IMR-90 (cell line): ENCODE results near the gene NCOA7. TPM values are rescaled to one million over a fixed set of nuclear protein-coding genes. Genes with fewer than 3 reads are reported as not detected.

ENCODE experiments used
- ATAC-seq: fragments of 200-7000 bp; cut with Tn5 transposase; 2 replicates; pipeline ENCODE4 v1.9.1; 2020; ENCODE audit warnings: low read depth, mild to moderate bottlenecking, moderate library complexity
- BruUV-seq: library from RNA; stranded (reverse); fragments of 400-500 nt; replicated peaks from 2 replicates; lab custom pipeline; 2021; lab: Mats Ljungman, UMichigan
- CTCF ChIA-PET: fragments of 300-600 bp; formaldehyde crosslinking; extraction: SDS; loops from one replicate; lab custom pipeline; 2021; ENCODE audit warnings: antibody characterized with exemption; lab: Yijun Ruan, JAX
- POLR2A ChIA-PET: fragments of 300-600 bp; sonication (Branson Sonifier 250); formaldehyde crosslinking; loops from one replicate; lab custom pipeline; 2022; ENCODE audit warnings: antibody characterized with exemption; ENCODE audit not compliant: unreplicated experiment; lab: Charles Lee
- DNase-seq: peaks from one replicate; pipeline ENCODE4 v3.0.0; 2013
- H2AFZ ChIP-seq: replicated peaks from 2 replicates; pipeline ENCODE3; 2013; ENCODE audit warnings: low read length, mild to moderate bottlenecking; ENCODE audit not compliant: poor library complexity
- H2AK5ac ChIP-seq: 2 replicates; pipeline ENCODE4 v1.6.1; 2013; ENCODE audit warnings: low read depth, low read length, inconsistent platforms
- H2AK9ac ChIP-seq: replicated peaks from 2 replicates; pipeline ENCODE3; 2013; ENCODE audit warnings: mild to moderate bottlenecking, low read depth, low read length, moderate library complexity; ENCODE audit not compliant: poor library complexity
- H2BK120ac ChIP-seq: 2 replicates; pipeline ENCODE4 v1.6.1; 2013; ENCODE audit warnings: low read depth, low read length, inconsistent platforms
- H2BK15ac ChIP-seq: 3 replicates; pipeline ENCODE4 v1.6.1; 2013; ENCODE audit warnings: low read depth, low read length, inconsistent platforms
- H2BK20ac ChIP-seq: 2 replicates; pipeline ENCODE4 v1.6.1; 2013; ENCODE audit warnings: low read depth, mild to moderate bottlenecking, inconsistent platforms, low read length, moderate library complexity
- H2BK5ac ChIP-seq: 2 replicates; pipeline ENCODE4 v1.6.1; 2013; ENCODE audit warnings: mild to moderate bottlenecking, low read depth, low read length, inconsistent platforms; ENCODE audit not compliant: poor library complexity, severe bottlenecking
- H3K14ac ChIP-seq: replicated peaks from 2 replicates; pipeline ENCODE4 v1.6.1; 2013; ENCODE audit warnings: low read depth, low read length, inconsistent platforms
- H3K18ac ChIP-seq: 2 replicates; pipeline ENCODE4 v1.6.1; 2013; ENCODE audit warnings: low read depth, low read length, control low read depth
- H3K23ac ChIP-seq: 2 replicates; pipeline ENCODE4 v1.6.1; 2013; ENCODE audit warnings: low read depth, low read length, inconsistent platforms
- H3K27ac ChIP-seq: 2 replicates; pipeline ENCODE4 v1.5.1; 2013; ENCODE audit warnings: mild to moderate bottlenecking, control low read depth, low read length; ENCODE audit not compliant: insufficient read depth
- H3K27me3 ChIP-seq: 2 replicates; pipeline ENCODE4 v1.6.1; 2013; ENCODE audit warnings: low read length; ENCODE audit not compliant: control insufficient read depth, insufficient read depth
- H3K36me3 ChIP-seq: 2 replicates; pipeline ENCODE4 v1.6.1; 2013; ENCODE audit warnings: low read length, mixed read lengths; ENCODE audit not compliant: control insufficient read depth, insufficient read depth
- H3K4ac ChIP-seq: 2 replicates; pipeline ENCODE4 v1.6.1; 2013; ENCODE audit warnings: low read depth, low read length, inconsistent platforms
- H3K4me1 ChIP-seq: 2 replicates; pipeline ENCODE4 v1.6.1; 2013; ENCODE audit warnings: low read length, mixed read lengths; ENCODE audit not compliant: control insufficient read depth, insufficient read depth
- H3K4me2 ChIP-seq: 2 replicates; pipeline ENCODE4 v1.6.1; 2013; ENCODE audit warnings: low read depth, mild to moderate bottlenecking, control low read depth, low read length, moderate library complexity
- H3K4me3 ChIP-seq: 2 replicates; pipeline ENCODE4 v1.5.1; 2013; ENCODE audit warnings: low read depth, mild to moderate bottlenecking, control low read depth, low read length, moderate library complexity; ENCODE audit not compliant: insufficient read depth
- H3K56ac ChIP-seq: 2 replicates; pipeline ENCODE4 v1.6.1; 2013; ENCODE audit warnings: low read length, inconsistent platforms; ENCODE audit not compliant: insufficient read depth; ENCODE audit errors: extremely low read depth
- H3K79me1 ChIP-seq, 2 experiments: 2 replicates each; pipeline ENCODE4 v1.6.1; 2013; ENCODE audit warnings: low read length in 2 of 2, inconsistent platforms in 1 of 2, low read depth in 1 of 2
- H3K9ac ChIP-seq: 2 replicates; pipeline ENCODE4 v1.6.1; 2013; ENCODE audit warnings: low read depth, low read length, control low read depth
- H3K9me1 ChIP-seq: 2 replicates; pipeline ENCODE4 v1.6.1; 2013; ENCODE audit warnings: low read length, inconsistent platforms; ENCODE audit not compliant: insufficient read depth
- H3K9me3 ChIP-seq: 2 replicates; pipeline ENCODE4 v1.6.1; 2013; ENCODE audit warnings: low read length; ENCODE audit not compliant: control insufficient read depth, insufficient read depth
- H4K20me1 ChIP-seq: 2 replicates; pipeline ENCODE4 v1.6.1; 2013; ENCODE audit warnings: low read length, inconsistent platforms; ENCODE audit not compliant: insufficient read depth
- H4K5ac ChIP-seq: 2 replicates; pipeline ENCODE4 v1.6.1; 2013; ENCODE audit warnings: mild to moderate bottlenecking, low read depth, low read length, control low read depth
- H4K8ac ChIP-seq, 2 experiments: 2 replicates each; pipeline ENCODE4 v1.6.1; 2013; ENCODE audit warnings: low read depth in 2 of 2, low read length in 2 of 2, control low read depth in 1 of 2, inconsistent platforms in 1 of 2
- H4K91ac ChIP-seq: 2 replicates; pipeline ENCODE4 v1.6.1; 2013; ENCODE audit warnings: low read depth, low read length, inconsistent platforms; ENCODE audit not compliant: insufficient read depth
- CHD1 ChIP-seq: IDR thresholded peaks from 2 replicates; pipeline ENCODE4 v1.6.1; 2012; ENCODE audit warnings: low read depth, low read length, improper control_type of control experiment
- ELK1 ChIP-seq: fragments of 150-350 bp; IDR thresholded peaks from 2 replicates; pipeline ENCODE4 v1.6.1; 2016; ENCODE audit warnings: low read depth, mild to moderate bottlenecking, low read length, moderate library complexity, borderline replicate concordance
- FOS ChIP-seq: fragments of 150-350 bp; IDR thresholded peaks from 2 replicates; pipeline ENCODE4 v1.6.1; 2016; ENCODE audit warnings: low read depth, low read length
- MAFK ChIP-seq: IDR thresholded peaks from 2 replicates; pipeline ENCODE4 v1.6.1; 2012; ENCODE audit warnings: low read depth, low read length, improper control_type of control experiment
- MAZ ChIP-seq: IDR thresholded peaks from 2 replicates; pipeline ENCODE4 v1.6.1; 2012; ENCODE audit warnings: low read depth, mild to moderate bottlenecking, low read length, improper control_type of control experiment, moderate library complexity, borderline replicate concordance
- MXI1 ChIP-seq: IDR thresholded peaks from 2 replicates; pipeline ENCODE4 v1.6.1; 2012; ENCODE audit warnings: low read depth, mild to moderate bottlenecking, low read length, moderate library complexity, borderline replicate concordance
- RAD21 ChIP-seq: IDR thresholded peaks from 2 replicates; pipeline ENCODE4 v1.6.1; 2012; ENCODE audit warnings: low read length, improper control_type of control experiment
- RCOR1 ChIP-seq: IDR thresholded peaks from 2 replicates; pipeline ENCODE4 v1.6.1; 2012; ENCODE audit warnings: mild to moderate bottlenecking, low read length, improper control_type of control experiment; ENCODE audit not compliant: insufficient replicate concordance
- RFX5 ChIP-seq: IDR thresholded peaks from 2 replicates; pipeline ENCODE4 v1.8.0; 2012; ENCODE audit warnings: low read depth, mild to moderate bottlenecking, low read length, moderate library complexity
- WGBS, 2 experiments: methylation state at CpG; one replicate each; pipeline versions ENCODE4 v1.1.5 to v1.1.7; 2013; ENCODE audit warnings: missing lambda C conversion rate in 2 of 2; ENCODE audit not compliant: insufficient read length in 1 of 2; ENCODE audit errors: extremely low coverage in 2 of 2; 5-methylcytosine and 5-hydroxymethylcytosine counted together
- dilution Hi-C: fragments of 300-500 bp; cut with HindIII; formaldehyde crosslinking; loops from one replicate; pipeline ENCODE4 v1.14.3; 2018; ENCODE audit warnings: low sequenced_read_pairs; ENCODE audit not compliant: unreplicated experiment
- in situ Hi-C: fragments of 300-500 bp; cut with MboI; formaldehyde crosslinking; loops from 3 replicates; pipeline ENCODE4 v1.14.3; 2019; ENCODE audit warnings: low sequenced_read_pairs, inconsistent platforms, mixed read lengths
- intact Hi-C: fragments of 100-400 bp; cut with micrococcal nuclease; formaldehyde crosslinking; loops from 2 replicates; pipeline ENCODE4 v1.10.0; 2022
- polyA plus RNA-seq, 3 experiments: library from polyadenylated mRNA; depleted of rRNA; stranded (reverse); fragments of >200 nt; gene quantifications; 2 replicates each; pipeline ENCODE4 v1.2.3, GENCODE V29; 2012; ENCODE audit warnings: low replicate concordance in 1 of 3
- total RNA-seq: library from RNA; depleted of rRNA; stranded (reverse); fragments of >200 nt; gene quantifications from 2 replicates; pipeline ENCODE4 v1.2.3, GENCODE V29; 2012
- TF ChIP-seq, protein P1 (sequence below): conservative IDR thresholded peaks from 2 replicates; pipeline ENCODE4 v1.5.1; 2012; ENCODE audit warnings: mild to moderate bottlenecking, low read depth, low read length, improper control_type of control experiment

The NCOA7 gene
- total and polyA plus RNA-seq, 2 of the 4 experiments (the other 2 are of a cell fraction) = 12.6 to 12.9 TPM

GRCh38 chr6:125816828-125817280 is 26.1 kb downstream of the NCOA7 start (continued):
- TF ChIP-seq MAZ = no peak
- no peak for TF ChIP-seq ELK1
- no peak for TF ChIP-seq RCOR1

- intact Hi-C loops = no loop called here
- CTCF ChIA-PET = no interaction called here
- ATAC-seq = peak; percentile 69
These were observed 27.5 kb downstream of the NCOA7 start for GRCh38 chr6:125818225-125818657.

More at GRCh38 chr6:125818225-125818657, 27.5 kb downstream of the NCOA7 start:
- peak overlapping the region; percentile 27; the same call in 1 of the 2 replicates for H3K56ac ChIP-seq
- dilution Hi-C loops (no loop called here), in situ Hi-C loops (no loop called here)
- no TSS peak for BruUV-seq
- WGBS, 2 experiments = no CpG with 5 or more reads among the region's 2 CpGs
- H3K4me1 ChIP-seq = peaks cover 17% of the 10 kb centered on the region
- H3K23ac ChIP-seq = peak overlapping the region; percentile 54; the same call in 1 of the 2 replicates
- peak overlapping the region; percentile 93; the same call in 1 of the 2 replicates for H3K18ac ChIP-seq
- H3K14ac ChIP-seq = peak overlapping the region; percentile 14; the same call in 1 of the 2 replicates
- peak overlapping the region; percentile 72; the same call in 1 of the 2 replicates for H4K91ac ChIP-seq
- H2BK120ac ChIP-seq = peak overlapping the region; percentile 60
- no peaks in the 10 kb centered on the region for H3K9me3 ChIP-seq
- peak overlapping the region; percentile 82; the same call in 1 of the 2 replicates for H3K4ac ChIP-seq
- H3K27ac ChIP-seq = no peak overlapping the region
- peak overlapping the region; percentile 31; the same call in 1 of the 3 replicates for H2BK15ac ChIP-seq
- no peaks in the 10 kb centered on the region for H3K27me3 ChIP-seq
- peak overlapping the region; percentile 97; the same call in 1 of the 2 replicates for H3K4me2 ChIP-seq
- peak overlapping the region; percentile 49; the same call in 1 of the 2 replicates for H3K9ac ChIP-seq
- H3K79me1 ChIP-seq = peaks cover 11 to 12% of the 10 kb centered on the region in 2 experiments; a peak in 2 of 4 replicates
- peak overlapping the region; percentile 93; the same call in 1 of the 2 replicates for H4K5ac ChIP-seq
- H2AFZ ChIP-seq = no peak overlapping the region
- peak overlapping the region in 1 of 2 experiments; percentile 76; a peak in 2 of 4 replicates for H4K8ac ChIP-seq
- peaks cover 6% of the 10 kb centered on the region for H3K9me1 ChIP-seq
- TF ChIP-seq, protein P1, sequence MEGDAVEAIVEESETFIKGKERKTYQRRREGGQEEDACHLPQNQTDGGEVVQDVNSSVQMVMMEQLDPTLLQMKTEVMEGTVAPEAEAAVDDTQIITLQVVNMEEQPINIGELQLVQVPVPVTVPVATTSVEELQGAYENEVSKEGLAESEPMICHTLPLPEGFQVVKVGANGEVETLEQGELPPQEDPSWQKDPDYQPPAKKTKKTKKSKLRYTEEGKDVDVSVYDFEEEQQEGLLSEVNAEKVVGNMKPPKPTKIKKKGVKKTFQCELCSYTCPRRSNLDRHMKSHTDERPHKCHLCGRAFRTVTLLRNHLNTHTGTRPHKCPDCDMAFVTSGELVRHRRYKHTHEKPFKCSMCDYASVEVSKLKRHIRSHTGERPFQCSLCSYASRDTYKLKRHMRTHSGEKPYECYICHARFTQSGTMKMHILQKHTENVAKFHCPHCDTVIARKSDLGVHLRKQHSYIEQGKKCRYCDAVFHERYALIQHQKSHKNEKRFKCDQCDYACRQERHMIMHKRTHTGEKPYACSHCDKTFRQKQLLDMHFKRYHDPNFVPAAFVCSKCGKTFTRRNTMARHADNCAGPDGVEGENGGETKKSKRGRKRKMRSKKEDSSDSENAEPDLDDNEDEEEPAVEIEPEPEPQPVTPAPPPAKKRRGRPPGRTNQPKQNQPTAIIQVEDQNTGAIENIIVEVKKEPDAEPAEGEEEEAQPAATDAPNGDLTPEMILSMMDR = no peak
- TF ChIP-seq MAZ (no peak), RCOR1 (no peak), FOS (no peak), RFX5 (no peak), CHD1 (no peak), RAD21 (no peak), MXI1 (no peak), MAFK (no peak)
- H2AK5ac ChIP-seq = no peak overlapping the region
- H2BK5ac ChIP-seq = peak overlapping the region; percentile 39
- POLR2A ChIA-PET = interaction anchor here (0.7 kb wide), 1 partner anchor 350 kb away, joined by 18 read pairs; no protein-coding TSS in a partner anchor
- no peak overlapping the region; the same call in 1 of the 2 replicates for H3K4me3 ChIP-seq
- H3K36me3 ChIP-seq = no peaks in the 10 kb centered on the region; the same call in none of the 2 replicates
- peak overlapping the region; percentile 55 for H2BK20ac ChIP-seq
- H4K20me1 ChIP-seq = no peaks in the 10 kb centered on the region
- no peak overlapping the region for H2AK9ac ChIP-seq
- peak; percentile 17 for DNase-seq
